ENCODE measurements around the gene PXDC1. TPM values are rescaled to one million over a fixed set of nuclear protein-coding genes. Genes with fewer than 3 reads are reported as not detected.

The PXDC1 gene
- total and polyA plus RNA-seq, 4 donors: 21.0 to 53.8 (median 43.3) TPM

DNA sequence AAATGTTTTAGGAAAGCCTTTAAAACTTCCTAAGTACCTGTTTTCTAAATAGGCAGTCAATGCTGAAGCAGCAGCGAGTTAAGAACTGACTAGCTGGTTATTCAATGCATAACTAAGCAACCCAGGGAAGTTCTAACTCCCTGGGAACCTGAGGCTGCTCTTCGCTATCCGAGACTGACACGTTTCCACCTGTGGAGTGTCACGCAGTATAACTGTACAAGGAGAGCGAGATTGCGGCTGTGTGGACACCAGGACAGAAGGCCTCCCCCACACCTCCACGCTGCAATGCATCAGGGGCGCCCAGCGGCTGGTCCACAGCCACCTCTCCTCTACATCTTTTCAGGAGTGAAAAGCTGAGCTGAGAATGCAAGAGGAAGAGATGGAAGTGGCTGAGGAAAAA lies 8.0 kb downstream of the PXDC1 start:
- 90% methylated on average over 10 of the region's 10 CpGs for WGBS, 2 donors
- no peak for TF ChIP-seq CTCF (IDR thresholded peaks at IDR 0.05; ENCODE audit: control extremely low read depth, extremely low read depth)
- peaks cover 0 to 31% (median 7%) of the 10 kb centered on the region in 5 donors for H3K4me1 ChIP-seq (ENCODE audit: control insufficient read depth in 5 of 5, insufficient read depth in 5 of 5, low read length in 5 of 5)
- no peaks in the 10 kb centered on the region for H3K9me3 ChIP-seq (ENCODE audit: control insufficient read depth in 4 of 4, insufficient read depth in 3 of 4, low read length in 3 of 4)
- no peak overlapping the region for H3K4me3 ChIP-seq
- no peak for DNase-seq
- H3K27ac ChIP-seq (ENCODE audit: low read depth in 1 of 2, low read length in 1 of 2): peak overlapping the region in 1 of 2 donors; percentile 54
- no peaks in the 10 kb centered on the region for H3K27me3 ChIP-seq (ENCODE audit: control insufficient read depth in 3 of 3, insufficient read depth in 3 of 3, low read length in 2 of 3)
- peaks cover 0 to 11% (median 0%) of the 10 kb centered on the region in 4 donors for H3K36me3 ChIP-seq (ENCODE audit: control insufficient read depth in 4 of 4, insufficient read depth in 4 of 4, low read length in 4 of 4)
- no peak for ATAC-seq (ENCODE audit: insufficient read depth, low FRiP score)
- no peak overlapping the region for H3K9ac ChIP-seq (ENCODE audit: insufficient read depth in 1 of 2, low read length in 2 of 2)

- peaks cover 0 to 28% (median 5%) of the 10 kb centered on the region in 5 donors for H3K4me1 ChIP-seq (ENCODE audit: control insufficient read depth in 5 of 5, insufficient read depth in 5 of 5, low read length in 5 of 5)
- peaks cover 2 to 17% (median 5%) of the 10 kb centered on the region in 4 donors for H3K36me3 ChIP-seq (ENCODE audit: control insufficient read depth in 4 of 4, insufficient read depth in 4 of 4, low read length in 4 of 4)
- WGBS, 2 donors: 15 to 16% methylated on average over 37 of the region's 37 CpGs
These were observed 8.8 kb downstream of the PXDC1 start for GRCh38 chr6:3742426-3743344.

DNA sequence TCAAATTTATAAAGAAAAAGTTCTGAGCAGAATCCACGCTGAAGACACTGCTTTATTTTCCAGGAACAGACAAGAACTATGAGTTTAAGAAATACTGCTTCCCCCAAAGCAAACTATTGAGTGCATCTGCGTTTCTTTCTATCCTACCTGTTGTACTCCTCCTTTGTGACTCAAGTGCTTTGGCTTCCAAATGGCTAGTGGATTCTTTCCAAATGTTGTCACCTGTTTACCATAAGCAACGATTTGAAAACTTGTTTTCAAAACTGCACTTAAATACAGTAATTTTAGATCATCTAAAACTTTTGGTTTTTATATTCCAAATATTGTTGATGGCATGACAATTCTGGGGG lies 9.5 kb downstream of the PXDC1 start:
- TF ChIP-seq CTCF (IDR thresholded peaks at IDR 0.05; ENCODE audit: control extremely low read depth, extremely low read depth): no peak
- no peak overlapping the region for H3K4me3 ChIP-seq
- DNase-seq (no peak), ATAC-seq (ENCODE audit: insufficient read depth, low FRiP score) (no peak)
- H3K9me3 ChIP-seq (ENCODE audit: control insufficient read depth in 4 of 4, insufficient read depth in 3 of 4, low read length in 3 of 4): no peaks in the 10 kb centered on the region
- H3K4me1 ChIP-seq (ENCODE audit: control insufficient read depth in 5 of 5, insufficient read depth in 5 of 5, low read length in 5 of 5): peaks cover 0 to 24% (median 5%) of the 10 kb centered on the region in 5 donors
- 49 to 58% methylated on average over 3 of the region's 3 CpGs for WGBS, 2 donors
- peak overlapping the region in 1 of 2 donors; percentile 14 for H3K9ac ChIP-seq (ENCODE audit: insufficient read depth in 1 of 2, low read length in 2 of 2)
- no peaks in the 10 kb centered on the region for H3K27me3 ChIP-seq (ENCODE audit: control insufficient read depth in 3 of 3, insufficient read depth in 3 of 3, low read length in 2 of 3)
- no peak overlapping the region for H3K27ac ChIP-seq (ENCODE audit: low read depth in 1 of 2, low read length in 1 of 2)
- peaks cover 2 to 23% (median 9%) of the 10 kb centered on the region in 4 donors for H3K36me3 ChIP-seq (ENCODE audit: control insufficient read depth in 4 of 4, insufficient read depth in 4 of 4, low read length in 4 of 4)

More at GRCh38 chr6:3742426-3743344, 8.8 kb downstream of the PXDC1 start:
- ATAC-seq (ENCODE audit: insufficient read depth, low FRiP score) (peak; percentile 84), DNase-seq (peak; percentile 83 to 86 (median 86))
- no peak overlapping the region for H3K4me3 ChIP-seq
- peak overlapping the region; percentile 38 to 85 for H3K27ac ChIP-seq (ENCODE audit: low read depth in 1 of 2, low read length in 1 of 2)
- H3K27me3 ChIP-seq (ENCODE audit: control insufficient read depth in 3 of 3, insufficient read depth in 3 of 3, low read length in 2 of 3): no peaks in the 10 kb centered on the region
- TF ChIP-seq CTCF (IDR thresholded peaks at IDR 0.05; ENCODE audit: control extremely low read depth, extremely low read depth): peak; percentile 92
- peak overlapping the region in 1 of 2 donors; percentile 54 for H3K9ac ChIP-seq (ENCODE audit: insufficient read depth in 1 of 2, low read length in 2 of 2)
- H3K9me3 ChIP-seq (ENCODE audit: control insufficient read depth in 4 of 4, insufficient read depth in 3 of 4, low read length in 3 of 4): no peaks in the 10 kb centered on the region

Data from lung (tissue), 12 donors.